HG03432 (cell line): Measurements from ENCODE around the gene ACBD3.
A peak's percentile ranks its signal among the peaks of the same experiment; 100 is the strongest.
"Not testable (repeated sequence)": the region's sequence is repeated elsewhere in the genome, so short reads cannot be mapped to it uniquely, and the experiment has no call there.

Experiments
- ATAC-seq: cut with Tn5 transposase; IDR thresholded peaks from one replicate; pipeline ENCODE4 v1.9.1; 2021; ENCODE audit warnings: mild to moderate bottlenecking, moderate library complexity; ENCODE audit not compliant: unreplicated experiment

The ACBD3 gene

GRCh38 chr1:226186124-226187018 is at the start of gene ACBD3:
Gene ACBD3, minus strand, starts transcription at chr1:226186741. Its CDS starts 66 bp downstream, at chr1:226186675.
- peak; percentile 96 for ATAC-seq

- ATAC-seq: no peak
Measured at GRCh38 chr1:226233806-226234205, 47.3 kb upstream of the ACBD3 start.

- ATAC-seq: peak; percentile 54
Measured at GRCh38 chr1:226233293-226233692, 46.8 kb upstream of the ACBD3 start.

GRCh38 chr1:226226601-226227000 is 40.1 kb upstream of the ACBD3 start:
- ATAC-seq: no peak

GRCh38 chr1:226223786-226224244 is 37.3 kb upstream of the ACBD3 start:
- ATAC-seq: peak; percentile 78

GRCh38 chr1:226223157-226223785 is 36.7 kb upstream of the ACBD3 start, which contains the start of gene MIXL1:
Gene MIXL1, plus strand, starts transcription at chr1:226223664. Its CDS starts 18 bp downstream, at chr1:226223682.
- ATAC-seq: peak; percentile 51

- no peak for ATAC-seq
Measured at GRCh38 chr1:226222686-226223085, 36.1 kb upstream of the ACBD3 start.

GRCh38 chr1:226220473-226221189 is 34.1 kb upstream of the ACBD3 start:
- no peak for ATAC-seq

- no peak for ATAC-seq
Measured at GRCh38 chr1:226217273-226217672, 30.7 kb upstream of the ACBD3 start.

- no peak for ATAC-seq
Measured at GRCh38 chr1:226216056-226216455, 29.5 kb upstream of the ACBD3 start.

GRCh38 chr1:226215239-226215638 is 28.7 kb upstream of the ACBD3 start:
- ATAC-seq: no peak

- no peak for ATAC-seq
Measured at GRCh38 chr1:226212545-226212944, 26.0 kb upstream of the ACBD3 start.

GRCh38 chr1:226211181-226211821 is 24.8 kb upstream of the ACBD3 start:
- ATAC-seq: no peak

- no peak for ATAC-seq
Measured at GRCh38 chr1:226210571-226211176, 24.1 kb upstream of the ACBD3 start.

GRCh38 chr1:226209307-226210059 is 22.9 kb upstream of the ACBD3 start:
- ATAC-seq: no peak

GRCh38 chr1:226207048-226207447 is 20.5 kb upstream of the ACBD3 start:
- ATAC-seq: no peak

GRCh38 chr1:226204198-226204597 is 17.7 kb upstream of the ACBD3 start:
- no peak for ATAC-seq

- no peak for ATAC-seq
Measured at GRCh38 chr1:226203655-226204054, 17.1 kb upstream of the ACBD3 start.

GRCh38 chr1:226203240-226203639 is 16.7 kb upstream of the ACBD3 start:
- no peak for ATAC-seq

- ATAC-seq: not testable (repeated sequence)
Measured at GRCh38 chr1:226202666-226203065, 16.1 kb upstream of the ACBD3 start.
